ENCODE data around the gene PDZD4.

PDZD4 gene

GRCh38 chrX:153782313-153782712 is 48.0 kb downstream of the PDZD4 start:
- peak; percentile 42 for DNase-seq

DNA sequence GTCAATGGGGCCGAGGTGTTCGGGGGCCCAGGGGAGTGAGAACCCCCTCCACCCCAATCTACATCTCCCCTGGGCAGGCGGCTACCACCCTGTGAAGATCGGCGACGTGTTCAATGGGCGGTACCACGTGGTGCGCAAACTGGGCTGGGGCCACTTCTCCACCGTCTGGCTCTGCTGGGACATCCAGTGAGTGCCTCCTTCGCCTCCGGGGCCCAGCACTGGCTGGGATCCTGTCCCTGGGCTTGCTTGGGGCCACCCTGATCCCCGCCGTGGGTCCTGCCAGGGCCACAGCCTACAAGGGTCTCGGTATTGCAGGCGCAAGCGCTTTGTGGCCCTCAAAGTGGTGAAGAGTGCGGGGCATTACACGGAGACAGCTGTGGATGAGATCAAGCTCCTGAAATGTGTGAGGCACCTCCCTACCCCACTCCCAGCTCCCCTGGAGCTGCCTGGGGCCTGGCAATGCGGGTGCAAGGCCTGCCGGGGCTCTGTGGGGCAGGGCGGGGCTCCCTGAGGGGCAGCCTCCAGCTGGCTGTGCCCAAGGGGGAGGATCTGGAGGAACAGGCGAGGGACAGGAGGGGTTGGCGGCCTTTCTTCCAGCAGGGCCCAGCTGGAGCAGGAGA is 48.8 kb downstream of the PDZD4 start:
- DNase-seq = peak; percentile 55

DNA sequence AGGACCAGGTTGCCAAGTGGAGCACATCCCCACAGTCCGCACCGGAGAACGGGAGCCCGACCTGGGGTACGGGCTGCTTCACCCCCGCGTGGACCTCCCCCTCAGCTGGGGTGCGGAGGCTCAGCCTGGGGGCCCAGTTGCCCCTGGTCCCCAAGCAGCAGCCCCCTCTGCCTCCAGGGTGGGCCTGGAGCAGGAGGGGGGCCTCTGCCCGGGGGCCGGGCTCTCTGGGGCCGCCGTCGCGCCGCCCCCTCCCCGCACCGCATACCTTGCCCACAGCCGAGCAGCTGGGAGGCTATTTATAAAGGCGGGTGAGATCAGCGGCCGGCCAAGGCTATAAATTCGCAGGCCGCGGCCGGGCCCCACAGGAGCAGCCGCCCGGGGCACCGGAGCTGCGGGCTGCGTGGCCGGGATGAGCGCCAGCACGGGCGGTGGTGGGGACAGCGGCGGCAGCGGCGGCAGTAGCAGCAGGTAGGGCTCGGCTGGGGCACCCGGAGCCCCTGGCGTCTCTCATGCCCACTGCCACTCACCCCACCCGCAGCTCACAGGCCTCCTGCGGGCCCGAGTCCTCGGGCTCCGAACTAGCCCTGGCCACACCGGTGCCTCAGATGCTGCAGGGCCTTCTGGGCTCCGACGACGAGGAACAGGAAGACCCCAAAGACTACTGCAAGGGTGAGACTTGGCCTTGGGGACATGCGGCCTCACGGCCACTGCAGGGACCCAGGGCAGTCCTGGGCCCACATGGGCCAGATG is 49.5 kb downstream of the PDZD4 start, which contains the start of gene SRPK3:
Gene SRPK3 (plus strand): TSS at position 364 of the 750 bp plus-strand sequence. CDS start 46 bp downstream, at position 410.
- DNase-seq = no peak

- DNase-seq = no peak
Observed at GRCh38 chrX:153779891-153780677, 50.3 kb downstream of the PDZD4 start.

- DNase-seq = peak; percentile 70
Observed at GRCh38 chrX:153778684-153779101, 51.7 kb downstream of the PDZD4 start.

DNA sequence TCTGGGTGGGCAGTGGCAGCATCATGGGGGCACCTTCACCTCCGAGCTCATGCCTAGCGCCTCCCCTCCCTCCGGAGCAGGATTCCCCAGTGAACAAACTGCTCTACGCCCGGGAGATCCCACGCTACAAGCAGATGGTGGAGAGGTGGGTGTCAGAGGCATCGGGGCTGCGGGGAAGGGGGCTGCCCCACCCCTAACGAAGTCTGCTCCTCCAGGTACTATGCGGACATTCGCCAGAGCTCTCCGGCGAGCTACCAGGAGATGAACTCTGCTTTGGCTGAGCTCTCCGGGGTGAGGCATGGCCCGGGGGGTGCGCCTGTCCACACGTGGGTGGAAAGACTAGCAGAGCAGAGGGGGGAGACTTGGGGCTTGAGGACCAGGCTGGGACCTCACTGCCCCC is 52.2 kb downstream of the PDZD4 start:
- peak; percentile 38 for DNase-seq

- no peak for DNase-seq
Observed at GRCh38 chrX:153777261-153778090, 52.9 kb downstream of the PDZD4 start.

- DNase-seq = peak; percentile 33
Observed at GRCh38 chrX:153776611-153777045, 53.7 kb downstream of the PDZD4 start.

GRCh38 chrX:153776120-153776599 is 54.2 kb downstream of the PDZD4 start:
- DNase-seq = no peak

GRCh38 chrX:153775293-153776119 is 54.8 kb downstream of the PDZD4 start:
- DNase-seq = no peak

DNA sequence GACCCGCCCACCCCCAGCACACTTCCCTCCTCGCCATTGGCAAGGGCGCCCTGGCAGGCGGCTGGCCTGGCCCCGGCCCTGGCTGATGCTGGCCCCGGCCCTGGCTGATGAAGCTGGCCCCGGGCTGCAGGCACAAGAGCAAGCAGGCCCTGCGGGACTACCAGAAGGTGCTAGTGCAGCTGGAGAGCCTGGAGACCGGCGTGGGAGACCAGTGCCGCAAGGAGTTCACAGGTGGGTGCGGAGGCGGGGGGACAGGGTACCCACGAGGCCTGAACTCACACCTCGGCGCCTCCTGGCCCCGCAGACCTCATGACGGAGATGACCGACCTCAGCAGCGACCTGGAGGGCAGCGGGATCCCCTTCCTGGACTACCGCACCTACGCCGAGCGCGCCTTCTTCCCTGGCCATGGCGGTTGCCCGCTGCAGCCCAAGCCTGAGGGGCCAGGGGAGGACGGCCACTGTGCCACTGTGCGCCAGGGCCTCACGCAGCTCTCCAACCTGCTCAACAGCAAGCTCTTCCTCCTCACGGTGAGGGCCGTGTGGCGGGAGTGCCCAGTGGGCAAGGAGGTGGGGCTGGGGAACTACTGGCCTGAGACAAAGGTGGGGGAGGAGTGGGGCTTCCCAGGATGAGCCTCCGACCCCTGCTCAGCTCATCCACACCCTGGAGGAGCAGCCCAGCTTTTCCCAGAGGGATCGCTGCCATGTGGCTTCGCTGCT is 55.6 kb downstream of the PDZD4 start:
- no peak for DNase-seq

GRCh38 chrX:153773741-153774575 is 56.4 kb downstream of the PDZD4 start:
- DNase-seq = no peak

GRCh38 chrX:153773218-153773611 is 57.1 kb downstream of the PDZD4 start:
- DNase-seq = no peak

DNA sequence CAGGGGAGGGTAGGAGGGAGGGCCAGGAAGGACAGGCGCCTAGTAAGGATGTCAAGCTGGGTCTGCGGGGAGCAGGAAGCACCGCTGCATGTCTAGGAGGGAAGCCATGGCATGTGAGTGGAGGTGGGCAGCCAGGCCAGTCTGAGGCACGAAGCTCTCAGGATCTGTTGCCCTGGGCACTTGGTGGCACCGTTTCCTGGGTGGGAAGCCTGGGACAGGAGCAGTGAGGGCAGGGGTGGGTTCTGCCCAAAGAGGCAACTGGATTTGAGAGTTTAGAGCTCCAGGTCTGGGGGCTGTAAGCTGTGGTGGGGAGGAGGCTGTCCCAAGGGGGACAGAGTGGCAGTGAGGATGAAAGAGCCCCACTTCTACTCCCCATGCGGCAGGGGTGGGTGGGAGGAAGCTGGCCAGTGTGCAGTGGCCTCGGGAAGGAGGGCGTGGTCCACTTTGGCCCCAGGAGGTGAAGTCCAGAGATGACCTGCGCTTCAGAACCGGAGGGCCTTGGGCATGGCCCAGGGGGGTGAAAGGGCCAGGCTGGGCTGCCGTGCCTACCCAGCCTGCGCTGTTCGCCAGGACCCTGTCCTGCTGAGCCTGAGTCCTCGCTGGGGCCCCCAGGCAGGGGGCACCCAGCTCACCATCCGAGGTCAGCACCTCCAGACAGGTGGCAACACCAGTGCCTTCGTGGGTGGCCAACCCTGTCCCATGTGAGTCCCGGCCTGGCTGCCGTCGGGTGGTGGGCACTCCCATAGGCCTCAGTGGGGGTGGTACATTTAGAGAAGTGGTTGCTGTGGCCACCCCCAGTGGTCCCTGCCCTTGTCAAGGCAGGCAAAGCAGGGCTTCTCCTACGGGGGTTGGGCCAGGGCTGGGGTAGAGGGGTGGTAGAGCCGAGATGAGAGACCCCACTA is 57.8 kb downstream of the PDZD4 start:
- no peak for DNase-seq

DNA sequence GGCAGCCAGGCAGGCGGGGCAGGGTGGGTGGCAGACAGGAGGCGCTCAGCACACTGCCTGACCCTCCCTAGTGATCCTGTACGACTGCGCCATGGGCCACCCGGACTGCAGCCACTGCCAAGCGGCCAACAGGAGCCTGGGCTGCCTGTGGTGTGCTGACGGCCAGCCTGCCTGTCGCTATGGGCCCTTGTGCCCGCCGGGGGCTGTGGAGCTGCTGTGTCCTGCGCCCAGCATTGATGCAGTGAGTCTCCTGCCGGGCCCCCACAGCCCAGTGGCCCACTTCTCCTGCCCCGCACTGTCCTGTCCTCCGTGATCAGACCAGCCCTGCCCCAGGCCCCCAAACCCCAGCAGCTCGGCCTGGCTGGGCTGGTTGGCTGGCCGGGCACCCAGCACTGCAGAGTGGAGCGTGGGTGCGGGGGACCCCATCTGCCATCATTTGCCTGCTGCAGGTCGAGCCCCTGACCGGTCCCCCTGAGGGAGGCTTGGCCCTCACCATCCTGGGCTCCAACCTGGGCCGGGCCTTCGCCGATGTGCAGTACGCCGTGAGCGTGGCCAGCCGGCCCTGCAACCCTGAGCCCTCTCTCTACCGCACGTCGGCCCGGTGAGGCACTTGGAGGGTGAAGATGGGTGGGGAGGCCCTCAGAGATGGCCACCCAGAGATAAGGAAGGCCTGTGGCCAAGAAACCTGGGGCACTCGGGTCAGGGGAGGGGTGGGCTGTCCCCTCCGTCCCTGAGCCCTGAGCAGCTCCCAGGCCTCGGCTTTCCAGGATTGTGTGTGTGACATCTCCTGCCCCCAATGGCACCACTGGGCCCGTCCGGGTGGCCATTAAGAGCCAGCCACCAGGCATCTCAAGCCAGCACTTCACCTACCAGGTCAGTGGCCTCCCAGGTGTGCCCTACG is 58.7 kb downstream of the PDZD4 start:
- no peak for DNase-seq

DNA sequence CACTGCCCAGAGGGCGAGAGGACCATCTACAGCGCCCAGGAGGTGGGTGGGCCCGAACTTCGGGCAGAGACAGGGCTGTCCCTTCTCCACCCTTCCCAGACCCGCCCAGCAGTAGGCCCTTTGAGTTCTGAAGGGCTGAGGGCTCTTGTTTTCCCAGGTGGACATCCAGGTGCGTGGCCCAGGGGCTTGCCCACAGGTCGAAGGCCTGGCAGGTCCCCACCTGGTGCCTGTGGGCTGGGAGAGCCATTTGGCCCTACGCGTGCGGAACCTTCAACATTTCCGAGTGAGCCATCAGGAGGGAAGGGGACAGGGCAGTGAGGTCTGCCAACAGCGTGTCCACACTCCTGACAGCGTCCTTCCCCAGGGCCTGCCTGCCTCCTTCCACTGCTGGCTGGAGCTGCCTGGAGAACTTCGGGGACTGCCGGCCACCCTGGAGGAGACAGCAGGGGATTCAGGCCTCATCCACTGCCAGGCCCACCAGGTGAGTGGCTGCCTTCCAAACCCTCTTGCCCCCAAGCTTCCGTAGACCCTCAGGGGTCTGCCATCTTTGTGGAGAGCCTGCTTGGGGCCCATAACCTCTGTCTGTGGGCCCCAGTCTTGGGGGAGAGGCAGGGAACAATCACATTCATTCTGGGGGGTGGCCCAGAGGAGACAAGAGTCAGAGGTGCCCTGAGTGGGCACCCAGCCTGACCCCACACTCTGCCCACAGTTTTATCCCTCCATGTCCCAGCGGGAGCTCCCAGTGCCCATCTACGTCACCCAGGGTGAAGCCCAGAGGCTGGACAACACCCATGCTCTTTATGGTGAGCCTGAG is 59.5 kb downstream of the PDZD4 start:
- DNase-seq = no peak
